ENCODE measurements around the gene CHMP2A. TPM values are rescaled to one million over a fixed set of nuclear protein-coding genes. Genes with fewer than 3 reads are reported as not detected.

Gene CHMP2A
- total and polyA plus RNA-seq, 2 of the 13 experiments (the other 11 are each of a cell fraction or from before 2014, with no cell fraction given) = 49.7 to 55.0 TPM

- peak; percentile 50; the same call in 1 of the 2 replicates for TF ChIP-seq LBX2 (CRISPR knock-in tag; IDR thresholded peaks at IDR 0.05; ENCODE audit: borderline replicate concordance)
- TF ChIP-seq ZNF703 (CRISPR knock-in tag; IDR thresholded peaks at IDR 0.05; ENCODE audit: borderline replicate concordance) = peak; percentile 95
- TF ChIP-seq SIX1 (CRISPR knock-in tag; IDR thresholded peaks at IDR 0.05; ENCODE audit: borderline replicate concordance) = no peak
- peak; percentile 80 for TF ChIP-seq ZNF777 (CRISPR knock-in tag; IDR thresholded peaks at IDR 0.05)
- 0 out of 2 replicates have a peak, but pooled peaks have one; percentile 53 for TF ChIP-seq HES4 (CRISPR knock-in tag; IDR thresholded peaks at IDR 0.05; ENCODE audit: borderline replicate concordance)
- no peak for TF ChIP-seq ADNP (CRISPR knock-in tag; IDR thresholded peaks at IDR 0.05)
- no peak for TF ChIP-seq GLMP (CRISPR knock-in tag; IDR thresholded peaks at IDR 0.05; ENCODE audit: borderline replicate concordance)
- TF ChIP-seq ARHGAP35 (CRISPR knock-in tag; IDR thresholded peaks at IDR 0.05; ENCODE audit: borderline replicate concordance) = peak; percentile 93; the same call in 1 of the 2 replicates
- no peak for TF ChIP-seq TRIM24 (CRISPR knock-in tag; IDR thresholded peaks at IDR 0.05)
- TF ChIP-seq ZNF317 (CRISPR knock-in tag; IDR thresholded peaks at IDR 0.05) = peak; percentile 88; the same call in 1 of the 2 replicates
- no peak for TF ChIP-seq ZNF260 (CRISPR knock-in tag; IDR thresholded peaks at IDR 0.05; ENCODE audit: borderline replicate concordance, low read depth)
- peak; percentile 69; the same call in 1 of the 2 replicates for TF ChIP-seq ZNF75D (CRISPR knock-in tag; IDR thresholded peaks at IDR 0.05; ENCODE audit: borderline replicate concordance)
- TF ChIP-seq ZNF274 (CRISPR knock-in tag; IDR thresholded peaks at IDR 0.05) = peak; percentile 88
- peak; percentile 95 for TF ChIP-seq ETV5 (CRISPR knock-in tag; IDR thresholded peaks at IDR 0.05; ENCODE audit: borderline replicate concordance)
- peak; percentile 97 for TF ChIP-seq SAP130 (CRISPR knock-in tag; IDR thresholded peaks at IDR 0.05; ENCODE audit: low read depth)
- TF ChIP-seq ZNF768 (CRISPR knock-in tag; IDR thresholded peaks at IDR 0.05) = peak; percentile 79
- TF ChIP-seq REPIN1 (CRISPR knock-in tag; IDR thresholded peaks at IDR 0.05; ENCODE audit: borderline replicate concordance, low read depth) = peak; percentile 97
- TF ChIP-seq ZC3H4 (CRISPR knock-in tag; IDR thresholded peaks at IDR 0.05; ENCODE audit: borderline replicate concordance) = no peak; the same call in 1 of the 2 replicates
- 0 out of 2 replicates have a peak, but pooled peaks have one; percentile 55 for TF ChIP-seq GPN1 (CRISPR knock-in tag; IDR thresholded peaks at IDR 0.05; ENCODE audit: borderline replicate concordance)
- TF ChIP-seq KMT2A (CRISPR knock-in tag; IDR thresholded peaks at IDR 0.05) = peak; percentile 96
- peak; percentile 45; the same call in 1 of the 2 replicates for TF ChIP-seq NFYC (CRISPR knock-in tag; IDR thresholded peaks at IDR 0.05)
- peak; percentile 92 for TF ChIP-seq ZNF746 (CRISPR knock-in tag; IDR thresholded peaks at IDR 0.05)
- TF ChIP-seq TP53 (CRISPR knock-in tag; conservative IDR thresholded peaks at IDR 0.05) = peak; percentile 43; the same call in 1 of the 2 replicates
- peak; percentile 72; the same call in 1 of the 2 replicates for TF ChIP-seq TOE1 (CRISPR knock-in tag; IDR thresholded peaks at IDR 0.05)
- peak; percentile 95 for TF ChIP-seq ZNF331 (CRISPR knock-in tag; IDR thresholded peaks at IDR 0.05)
- no peak for TF ChIP-seq DMTF1 (CRISPR knock-in tag; IDR thresholded peaks at IDR 0.05)
Measured at GRCh38 chr19:58519355-58520256, 35.3 kb downstream of the CHMP2A start, which contains the start of gene ZBTB45 (continued).
